HepG2 (cell line): ENCODE measurements around the gene LRP1-AS. TPM values are rescaled to one million over a fixed set of nuclear protein-coding genes. Genes with fewer than 3 reads are reported as not detected.
A peak's percentile ranks its signal among the peaks of the same experiment; 100 is the strongest.

ENCODE experiments used
- CC2D1A ChIP-seq: sonication (generic); formaldehyde crosslinking; IDR thresholded peaks from 2 replicates; pipeline ENCODE4 v1.8.1; 2023; ENCODE audit warnings: mild to moderate bottlenecking, missing genetic modification reagents
- CCAR2 ChIP-seq: fragments of 200-400 bp; formaldehyde crosslinking; optimal IDR thresholded peaks from 2 replicates; pipeline ENCODE3; 2018; ENCODE audit warnings: low read depth, mild to moderate bottlenecking, low read length, moderate library complexity
- CHCHD3 ChIP-seq: sonication (generic); formaldehyde crosslinking; IDR thresholded peaks from 2 replicates; pipeline ENCODE4 v1.8.0; 2022; ENCODE audit warnings: mild to moderate bottlenecking, missing genetic modification reagents, moderate library complexity
- DMAP1 ChIP-seq: IDR thresholded peaks from 2 replicates; pipeline ENCODE4 v1.6.1; 2016
- HNRNPK ChIP-seq: fragments of 200-400 bp; formaldehyde crosslinking; IDR thresholded peaks from 2 replicates; pipeline ENCODE4 v1.6.1; 2018; ENCODE audit warnings: low read length, low read depth, moderate library complexity, mild to moderate bottlenecking; ENCODE audit not compliant: poor library complexity, severe bottlenecking
- JARID2 ChIP-seq: sonication (generic); formaldehyde crosslinking; IDR thresholded peaks from 2 replicates; pipeline ENCODE4 v1.8.1; 2023; ENCODE audit warnings: missing genetic modification reagents, inconsistent platforms; ENCODE audit not compliant: insufficient replicate concordance
- MATR3 ChIP-seq: sonication (generic); formaldehyde crosslinking; IDR thresholded peaks from 2 replicates; pipeline ENCODE4 v1.4.0; 2020; ENCODE audit warnings: missing genetic modification reagents
- MED1 ChIP-seq: sonication (generic); formaldehyde crosslinking; IDR thresholded peaks from 2 replicates; pipeline ENCODE4 v1.4.0; 2020; ENCODE audit warnings: missing genetic modification reagents
- MXD4 ChIP-seq: IDR thresholded peaks from 2 replicates; pipeline ENCODE4 v1.6.1; 2016; ENCODE audit warnings: mild to moderate bottlenecking, missing biosample characterization, missing genetic modification reagents
- RFX1 ChIP-seq: fragments of 450-650 bp; IDR thresholded peaks from 2 replicates; pipeline ENCODE4 v1.6.1; 2017
- RORA ChIP-seq: sonication (generic); formaldehyde crosslinking; IDR thresholded peaks from 2 replicates; pipeline ENCODE4 v1.5.0; 2020; ENCODE audit warnings: mild to moderate bottlenecking, missing genetic modification reagents, moderate library complexity
- SMYD3 ChIP-seq: sonication (generic); formaldehyde crosslinking; IDR thresholded peaks from 2 replicates; pipeline ENCODE4 v1.8.1; 2023; ENCODE audit warnings: mild to moderate bottlenecking, missing genetic modification reagents
- ZNF12 ChIP-seq: sonication (generic); formaldehyde crosslinking; IDR thresholded peaks from 2 replicates; pipeline ENCODE4 v1.5.0; 2020; ENCODE audit warnings: missing genetic modification reagents
- ZNF468 ChIP-seq: sonication (generic); formaldehyde crosslinking; IDR thresholded peaks from 2 replicates; pipeline ENCODE4 v1.8.0; 2022; ENCODE audit warnings: mild to moderate bottlenecking, moderate library complexity, missing genetic modification reagents
- ZNF558 ChIP-seq: sonication (generic); formaldehyde crosslinking; IDR thresholded peaks from 2 replicates; pipeline ENCODE4 v1.9.0; 2022; ENCODE audit warnings: mild to moderate bottlenecking, missing genetic modification reagents, borderline replicate concordance
- ZNF562 ChIP-seq: sonication (generic); formaldehyde crosslinking; IDR thresholded peaks from 2 replicates; pipeline ENCODE4 v1.8.0; 2022; ENCODE audit warnings: missing genetic modification reagents, borderline replicate concordance
- ZNF563 ChIP-seq: sonication (generic); formaldehyde crosslinking; IDR thresholded peaks from 2 replicates; pipeline ENCODE4 v1.8.0; 2022; ENCODE audit warnings: mild to moderate bottlenecking, moderate library complexity, missing genetic modification reagents
- ZNF615 ChIP-seq: sonication (generic); formaldehyde crosslinking; IDR thresholded peaks from 2 replicates; pipeline ENCODE4 v1.5.0; 2020; ENCODE audit warnings: mild to moderate bottlenecking, missing genetic modification reagents, borderline replicate concordance
- ZNF629 ChIP-seq: sonication (generic); formaldehyde crosslinking; conservative IDR thresholded peaks from 2 replicates; pipeline ENCODE4 v1.5.0; 2020; ENCODE audit warnings: missing genetic modification reagents
- ZNF780A ChIP-seq: sonication (generic); formaldehyde crosslinking; IDR thresholded peaks from 2 replicates; pipeline ENCODE4 v1.8.0; 2022; ENCODE audit warnings: mild to moderate bottlenecking, missing genetic modification reagents, moderate library complexity
- polyA plus RNA-seq, 8 experiments: library from polyadenylated mRNA; depleted of rRNA in 3 of 8; stranded (reverse) in 7 of 8; unstranded in 1 of 8; fragments of >200 nt; fragmentation: Illumina TruSeq in 4 of 8; extraction: Trizol in 4 of 8; gene quantifications; 2 replicates each; pipeline versions ENCODE4 v1.2.1 to v1.2.3, GENCODE V29; 2011 to 2016; ENCODE audit warnings: low read depth in 4 of 8, missing spikeins in 1 of 8, mixed read lengths in 1 of 8; ENCODE audit not compliant: insufficient read depth in 1 of 8
- total RNA-seq, 5 experiments: library from RNA; depleted of rRNA; stranded (reverse); fragments of >200 nt; fragmentation: Illumina TruSeq; extraction: Trizol; gene quantifications; 2 replicates each; pipeline ENCODE4 v1.2.3, GENCODE V29; 2016; ENCODE audit warnings: low read depth in 1 of 5
- TF ChIP-seq, protein P1 (sequence below): IDR thresholded peaks from 2 replicates; pipeline ENCODE4 v1.6.1; 2016
- TF ChIP-seq, protein P2 (sequence below): sonication (generic); formaldehyde crosslinking; IDR thresholded peaks from 2 replicates; pipeline ENCODE4 v1.4.0; 2020; ENCODE audit warnings: mild to moderate bottlenecking, missing genetic modification reagents, borderline replicate concordance
- TF ChIP-seq, protein P3 (sequence below): sonication (generic); formaldehyde crosslinking; conservative IDR thresholded peaks from 2 replicates; pipeline ENCODE4 v1.8.0; 2022; ENCODE audit warnings: missing genetic modification reagents

Gene LRP1-AS
- total and polyA plus RNA-seq, 2 of the 13 experiments (the other 11 are each of a cell fraction or from before 2014, with no cell fraction given): 0.20 TPM; not detected in 1

DNA sequence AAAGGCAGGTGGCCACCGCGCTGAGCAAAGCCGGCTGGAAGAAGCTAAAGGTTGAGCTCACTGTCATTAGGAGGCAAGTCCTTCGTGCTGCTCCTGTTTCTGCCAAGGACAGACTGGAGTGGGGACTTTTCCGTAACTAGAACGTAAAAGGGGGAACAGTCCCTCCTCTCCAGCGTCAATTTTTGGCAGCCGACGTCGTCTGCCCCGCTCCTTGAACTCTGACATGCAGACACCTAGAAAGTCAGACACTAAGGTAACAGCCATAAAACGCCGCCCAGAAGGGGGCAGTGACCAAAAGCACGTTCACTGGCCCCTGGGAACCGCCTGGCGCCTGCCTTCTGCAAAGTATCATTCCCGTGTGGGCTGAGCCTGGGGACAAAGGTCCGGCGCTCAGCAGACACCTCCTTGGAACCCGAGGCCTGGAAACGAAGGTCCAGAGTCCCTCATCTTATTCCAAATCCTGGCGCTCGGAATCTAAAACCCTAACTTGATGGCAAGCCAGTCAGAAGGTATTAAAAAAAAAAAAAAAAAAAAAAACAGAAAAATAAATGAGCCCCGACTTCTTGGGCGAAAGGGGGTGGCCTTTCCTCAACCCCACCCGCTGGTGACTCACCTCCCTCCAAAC, 20.2 kb downstream of the LRP1-AS start (continued):
- TF ChIP-seq ZNF615 (CRISPR knock-in tag): no peak
- TF ChIP-seq JARID2: no peak
- no peak for TF ChIP-seq ZNF12 (CRISPR knock-in tag)
- no peak for TF ChIP-seq CCAR2
- TF ChIP-seq ZNF562 (CRISPR knock-in tag): no peak
- peak; percentile 13; the same call in 1 of the 2 replicates for TF ChIP-seq ZNF563 (CRISPR knock-in tag)
- TF ChIP-seq MED1 (CRISPR knock-in tag): peak; percentile 79
- TF ChIP-seq, protein P1, sequence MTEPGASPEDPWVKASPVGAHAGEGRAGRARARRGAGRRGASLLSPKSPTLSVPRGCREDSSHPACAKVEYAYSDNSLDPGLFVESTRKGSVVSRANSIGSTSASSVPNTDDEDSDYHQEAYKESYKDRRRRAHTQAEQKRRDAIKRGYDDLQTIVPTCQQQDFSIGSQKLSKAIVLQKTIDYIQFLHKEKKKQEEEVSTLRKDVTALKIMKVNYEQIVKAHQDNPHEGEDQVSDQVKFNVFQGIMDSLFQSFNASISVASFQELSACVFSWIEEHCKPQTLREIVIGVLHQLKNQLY (CRISPR knock-in tag): no peak
- TF ChIP-seq, protein P2, sequence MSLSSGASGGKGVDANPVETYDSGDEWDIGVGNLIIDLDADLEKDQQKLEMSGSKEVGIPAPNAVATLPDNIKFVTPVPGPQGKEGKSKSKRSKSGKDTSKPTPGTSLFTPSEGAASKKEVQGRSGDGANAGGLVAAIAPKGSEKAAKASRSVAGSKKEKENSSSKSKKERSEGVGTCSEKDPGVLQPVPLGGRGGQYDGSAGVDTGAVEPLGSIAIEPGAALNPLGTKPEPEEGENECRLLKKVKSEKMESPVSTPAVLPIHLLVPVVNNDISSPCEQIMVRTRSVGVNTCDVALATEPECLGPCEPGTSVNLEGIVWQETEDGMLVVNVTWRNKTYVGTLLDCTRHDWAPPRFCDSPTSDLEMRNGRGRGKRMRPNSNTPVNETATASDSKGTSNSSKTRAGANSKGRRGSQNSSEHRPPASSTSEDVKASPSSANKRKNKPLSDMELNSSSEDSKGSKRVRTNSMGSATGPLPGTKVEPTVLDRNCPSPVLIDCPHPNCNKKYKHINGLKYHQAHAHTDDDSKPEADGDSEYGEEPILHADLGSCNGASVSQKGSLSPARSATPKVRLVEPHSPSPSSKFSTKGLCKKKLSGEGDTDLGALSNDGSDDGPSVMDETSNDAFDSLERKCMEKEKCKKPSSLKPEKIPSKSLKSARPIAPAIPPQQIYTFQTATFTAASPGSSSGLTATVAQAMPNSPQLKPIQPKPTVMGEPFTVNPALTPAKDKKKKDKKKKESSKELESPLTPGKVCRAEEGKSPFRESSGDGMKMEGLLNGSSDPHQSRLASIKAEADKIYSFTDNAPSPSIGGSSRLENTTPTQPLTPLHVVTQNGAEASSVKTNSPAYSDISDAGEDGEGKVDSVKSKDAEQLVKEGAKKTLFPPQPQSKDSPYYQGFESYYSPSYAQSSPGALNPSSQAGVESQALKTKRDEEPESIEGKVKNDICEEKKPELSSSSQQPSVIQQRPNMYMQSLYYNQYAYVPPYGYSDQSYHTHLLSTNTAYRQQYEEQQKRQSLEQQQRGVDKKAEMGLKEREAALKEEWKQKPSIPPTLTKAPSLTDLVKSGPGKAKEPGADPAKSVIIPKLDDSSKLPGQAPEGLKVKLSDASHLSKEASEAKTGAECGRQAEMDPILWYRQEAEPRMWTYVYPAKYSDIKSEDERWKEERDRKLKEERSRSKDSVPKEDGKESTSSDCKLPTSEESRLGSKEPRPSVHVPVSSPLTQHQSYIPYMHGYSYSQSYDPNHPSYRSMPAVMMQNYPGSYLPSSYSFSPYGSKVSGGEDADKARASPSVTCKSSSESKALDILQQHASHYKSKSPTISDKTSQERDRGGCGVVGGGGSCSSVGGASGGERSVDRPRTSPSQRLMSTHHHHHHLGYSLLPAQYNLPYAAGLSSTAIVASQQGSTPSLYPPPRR (CRISPR knock-in tag): no peak
- peak; percentile 34; the same call in 1 of the 2 replicates for TF ChIP-seq ZNF629 (CRISPR knock-in tag)
- no peak for TF ChIP-seq CHCHD3
- no peak for TF ChIP-seq ZNF468
- no peak; the same call in 1 of the 2 replicates for TF ChIP-seq MXD4 (CRISPR knock-in tag)
- 0 out of 2 replicates have a peak, but pooled peaks have one; percentile 28 for TF ChIP-seq SMYD3 (CRISPR knock-in tag)
- TF ChIP-seq RORA (CRISPR knock-in tag): no peak
- TF ChIP-seq HNRNPK: no peak
- TF ChIP-seq ZNF558: peak; percentile 31; the same call in 1 of the 2 replicates
- TF ChIP-seq CC2D1A (CRISPR knock-in tag): no peak
- no peak for TF ChIP-seq RFX1
- no peak for TF ChIP-seq ZNF780A
- no peak for TF ChIP-seq MATR3
- TF ChIP-seq, protein P3, sequence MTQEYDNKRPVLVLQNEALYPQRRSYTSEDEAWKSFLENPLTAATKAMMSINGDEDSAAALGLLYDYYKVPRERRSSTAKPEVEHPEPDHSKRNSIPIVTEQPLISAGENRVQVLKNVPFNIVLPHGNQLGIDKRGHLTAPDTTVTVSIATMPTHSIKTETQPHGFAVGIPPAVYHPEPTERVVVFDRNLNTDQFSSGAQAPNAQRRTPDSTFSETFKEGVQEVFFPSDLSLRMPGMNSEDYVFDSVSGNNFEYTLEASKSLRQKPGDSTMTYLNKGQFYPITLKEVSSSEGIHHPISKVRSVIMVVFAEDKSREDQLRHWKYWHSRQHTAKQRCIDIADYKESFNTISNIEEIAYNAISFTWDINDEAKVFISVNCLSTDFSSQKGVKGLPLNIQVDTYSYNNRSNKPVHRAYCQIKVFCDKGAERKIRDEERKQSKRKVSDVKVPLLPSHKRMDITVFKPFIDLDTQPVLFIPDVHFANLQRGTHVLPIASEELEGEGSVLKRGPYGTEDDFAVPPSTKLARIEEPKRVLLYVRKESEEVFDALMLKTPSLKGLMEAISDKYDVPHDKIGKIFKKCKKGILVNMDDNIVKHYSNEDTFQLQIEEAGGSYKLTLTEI (CRISPR knock-in tag): no peak
- TF ChIP-seq DMAP1 (CRISPR knock-in tag): no peak; the same call in 1 of the 2 replicates
